Rectal smooth muscle tissue (tissue), 1 donor: ENCODE data around the gene SLC6A9.
A peak's percentile ranks its signal among the peaks of the same experiment; 100 is the strongest.

Experiments
- H3K27ac ChIP-seq: one replicate; pipeline ENCODE4 v1.7.0; 2013; ENCODE audit warnings: low read depth, low read length, inconsistent platforms
- H3K27me3 ChIP-seq: one replicate; pipeline ENCODE4 v1.7.0; 2013; ENCODE audit warnings: low read length; ENCODE audit not compliant: control insufficient read depth, insufficient read depth
- H3K36me3 ChIP-seq: one replicate; pipeline ENCODE4 v1.7.0; 2013; ENCODE audit warnings: low read length; ENCODE audit not compliant: control insufficient read depth, insufficient read depth
- H3K4me1 ChIP-seq: one replicate; pipeline ENCODE4 v1.7.0; 2013; ENCODE audit warnings: low read length; ENCODE audit not compliant: control insufficient read depth, insufficient read depth
- H3K4me3 ChIP-seq: one replicate; pipeline ENCODE4 v1.7.0; 2013; ENCODE audit warnings: low read length
- H3K9ac ChIP-seq: one replicate; pipeline ENCODE4 v1.7.0; 2013; ENCODE audit warnings: low read length

Gene SLC6A9

DNA sequence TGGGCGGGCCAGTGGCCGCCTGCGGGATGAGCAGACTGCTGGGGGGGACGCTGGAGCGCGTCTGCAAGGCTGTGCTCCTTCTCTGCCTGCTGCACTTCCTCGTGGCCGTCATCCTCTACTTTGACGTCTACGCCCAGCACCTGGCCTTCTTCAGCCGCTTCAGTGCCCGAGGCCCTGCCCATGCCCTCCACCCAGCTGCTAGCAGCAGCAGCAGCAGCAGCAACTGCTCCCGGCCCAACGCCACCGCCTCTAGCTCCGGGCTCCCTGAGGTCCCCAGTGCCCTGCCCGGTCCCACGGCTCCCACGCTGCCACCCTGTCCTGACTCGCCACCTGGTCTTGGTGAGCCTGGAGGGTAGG lies 50.1 kb downstream of the SLC6A9 start:
- peaks cover 4% of the 10 kb centered on the region for H3K4me1 ChIP-seq
- H3K4me3 ChIP-seq = no peak overlapping the region
- no peak overlapping the region for H3K27ac ChIP-seq
- peaks cover 13% of the 10 kb centered on the region for H3K36me3 ChIP-seq
- no peaks in the 10 kb centered on the region for H3K27me3 ChIP-seq
- H3K9ac ChIP-seq = no peak overlapping the region

DNA sequence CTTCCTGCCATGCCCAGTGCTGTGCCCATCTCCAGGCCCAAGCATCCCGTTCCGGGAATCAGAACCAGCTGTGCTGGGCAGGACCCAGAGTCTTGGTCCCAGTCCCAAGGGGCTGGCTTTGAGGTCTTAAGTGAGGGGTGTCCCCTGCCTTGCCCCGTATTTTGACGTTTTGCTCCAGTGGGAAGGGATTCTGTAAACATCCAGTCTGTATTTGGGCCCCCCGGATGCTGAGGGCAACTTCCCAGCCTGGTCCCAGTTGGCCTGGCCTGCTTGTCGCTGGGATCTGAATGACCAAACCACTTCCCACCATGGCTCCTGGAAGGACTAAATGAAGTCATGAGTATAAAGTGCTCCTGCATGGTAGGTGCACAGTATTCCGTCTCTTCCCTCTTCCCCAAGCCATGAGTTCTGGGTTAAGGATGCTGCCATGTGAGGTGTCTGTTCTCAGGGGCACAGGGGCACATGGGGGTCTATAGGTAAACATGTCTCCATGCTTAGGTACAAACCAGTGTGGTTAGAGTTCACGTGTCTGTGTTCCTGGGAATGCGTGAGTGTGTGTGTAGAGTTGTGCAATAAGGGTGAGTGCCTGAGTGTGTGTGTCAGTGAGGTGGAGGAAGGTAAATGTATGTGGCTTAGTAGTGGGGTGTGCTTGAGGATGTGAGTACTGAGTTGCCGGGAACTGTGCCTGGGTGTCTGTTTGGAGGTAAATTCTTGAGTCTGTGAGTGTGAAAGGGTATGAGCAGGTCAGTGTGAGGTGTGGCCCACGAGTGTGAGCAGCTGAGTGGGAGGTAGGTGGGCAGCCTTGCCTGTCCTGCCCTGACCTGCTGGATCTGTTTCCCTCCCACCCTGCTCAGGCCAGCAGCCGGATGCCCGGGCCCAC lies 50.8 kb downstream of the SLC6A9 start:
- Histone ChIP-seq H3K27me3 (no peaks in the 10 kb centered on the region), H3K27ac (no peak overlapping the region), H3K36me3 (peaks cover 13% of the 10 kb centered on the region), H3K4me3 (peak overlapping the region; percentile 58), H3K4me1 (peaks cover 11% of the 10 kb centered on the region), H3K9ac (no peak overlapping the region)

DNA sequence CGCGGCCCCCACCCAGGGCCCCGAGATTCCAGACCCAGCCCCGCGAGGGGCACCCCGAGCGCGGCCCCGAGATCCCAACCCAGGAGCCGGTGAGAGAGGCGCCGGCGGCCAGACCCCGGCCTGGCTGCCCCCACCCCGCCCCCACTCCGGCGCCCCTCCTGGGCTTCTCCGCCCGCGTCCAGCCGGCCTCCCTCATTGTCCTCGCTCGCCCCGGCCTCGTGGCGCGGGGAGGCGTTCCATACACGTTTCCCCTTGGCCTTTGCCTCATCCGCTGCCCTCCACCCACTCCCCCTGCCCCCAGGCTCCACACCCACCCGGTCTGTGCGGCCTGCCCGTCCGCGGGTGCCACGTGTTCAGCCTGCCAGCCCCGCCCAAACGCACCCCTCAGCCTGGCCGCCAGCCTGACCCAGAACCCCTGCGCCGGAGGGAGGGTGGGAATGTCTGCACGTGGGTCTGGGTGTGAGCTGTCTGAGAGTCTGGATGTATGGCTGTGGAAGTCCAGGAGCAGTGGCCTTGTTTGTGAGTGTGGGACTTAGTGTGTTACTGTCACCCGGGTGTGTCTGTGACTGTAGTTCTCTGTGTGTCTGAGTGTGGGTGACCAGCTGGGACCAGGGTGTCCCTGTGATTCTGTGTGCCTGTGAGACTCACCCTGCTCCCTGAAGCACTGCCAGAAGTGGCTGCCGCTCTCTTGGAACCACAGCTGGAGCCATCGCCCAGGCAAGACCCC lies 51.6 kb downstream of the SLC6A9 start:
- Histone ChIP-seq H3K27ac (no peak overlapping the region), H3K9ac (peak overlapping the region; percentile 45), H3K36me3 (peaks cover 13% of the 10 kb centered on the region), H3K4me1 (peaks cover 11% of the 10 kb centered on the region), H3K4me3 (peak overlapping the region; percentile 58), H3K27me3 (no peaks in the 10 kb centered on the region)

DNA sequence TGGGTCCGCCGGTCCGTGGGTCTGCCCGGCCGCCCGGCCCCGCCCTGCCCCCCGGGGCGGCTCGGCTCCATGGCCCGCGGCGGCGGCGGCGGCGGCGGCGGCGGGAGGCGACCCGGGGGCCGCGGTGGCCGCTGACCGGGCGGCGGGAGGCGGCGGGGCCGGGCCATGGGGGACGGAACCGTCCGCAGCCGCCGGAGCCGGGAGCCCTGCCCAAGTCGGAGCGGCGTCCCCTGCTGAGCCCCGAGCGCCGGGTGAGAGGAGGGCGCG lies 52.1 kb downstream of the SLC6A9 start:
- Histone ChIP-seq H3K4me1 (peaks cover 11% of the 10 kb centered on the region), H3K36me3 (peaks cover 13% of the 10 kb centered on the region), H3K9ac (no peak overlapping the region), H3K4me3 (peak overlapping the region; percentile 58), H3K27ac (no peak overlapping the region), H3K27me3 (no peaks in the 10 kb centered on the region)

DNA sequence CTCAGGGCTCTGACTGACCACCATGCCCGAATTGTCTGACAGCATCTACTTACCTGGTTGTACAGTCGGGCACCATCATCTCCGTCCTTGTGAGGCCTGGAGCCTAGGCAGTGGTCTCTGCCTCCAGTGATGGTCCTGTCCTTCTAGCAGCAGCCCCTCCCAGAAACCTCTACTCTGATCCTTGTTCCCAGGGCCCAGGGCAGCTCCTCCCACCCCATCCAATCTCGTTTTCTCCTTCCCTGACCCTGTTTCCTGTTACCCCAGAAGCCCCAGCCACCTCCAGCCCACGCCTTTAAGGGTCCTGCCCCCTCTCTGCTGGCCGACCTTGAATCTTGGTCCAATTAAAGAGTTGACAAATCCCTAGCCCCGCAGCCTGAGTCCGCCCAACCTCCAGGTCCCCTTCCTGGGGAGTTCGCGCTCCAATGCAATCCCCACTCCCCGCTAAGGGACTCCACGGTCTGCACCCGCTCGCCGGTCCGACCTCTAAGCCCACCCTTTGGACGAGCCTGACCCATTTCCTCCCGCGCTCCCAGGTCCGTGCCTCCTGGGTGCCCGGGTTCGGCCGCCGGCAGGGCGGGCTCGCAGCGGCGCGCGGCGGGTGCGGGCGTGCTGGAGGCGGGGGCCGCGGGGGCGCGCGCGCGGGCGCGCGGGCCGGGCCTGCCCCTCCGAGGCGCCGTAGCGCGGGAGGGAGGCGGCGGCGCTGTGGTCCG lies 52.6 kb downstream of the SLC6A9 start, which contains the start of gene B4GALT2:
TSS of gene B4GALT2 (plus strand) at position 660 of the 710 bp plus-strand sequence. CDS start 1,951 bp downstream, outside the sequence.
- peak within 1 kb of the TSS; percentile 45 for H3K9ac ChIP-seq
- no peak within 1 kb of the TSS for H3K27ac ChIP-seq
- no peaks in the 10 kb centered on the region for H3K27me3 ChIP-seq
- H3K36me3 ChIP-seq = peaks cover 13% of the 10 kb centered on the region
- H3K4me3 ChIP-seq = peak within 1 kb of the TSS; percentile 75
- H3K4me1 ChIP-seq = peaks cover 11% of the 10 kb centered on the region

DNA sequence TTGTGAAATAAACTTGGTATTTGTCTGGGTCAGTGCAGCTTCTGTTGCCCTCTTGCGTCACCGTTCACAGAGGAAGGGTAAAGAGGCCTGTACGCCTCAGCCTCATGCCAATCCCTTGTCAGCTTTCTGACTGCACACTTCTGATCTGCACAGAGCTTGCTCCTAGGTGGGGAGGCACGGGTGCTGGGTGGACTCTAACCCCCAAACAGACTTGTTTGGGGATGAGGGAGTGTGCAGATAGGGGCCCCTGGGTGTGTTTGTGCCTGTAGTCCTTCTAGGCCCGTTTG lies 53.1 kb downstream of the SLC6A9 start:
- peak overlapping the region; percentile 75 for H3K4me3 ChIP-seq
- H3K4me1 ChIP-seq = peaks cover 11% of the 10 kb centered on the region
- no peak overlapping the region for H3K27ac ChIP-seq

DNA sequence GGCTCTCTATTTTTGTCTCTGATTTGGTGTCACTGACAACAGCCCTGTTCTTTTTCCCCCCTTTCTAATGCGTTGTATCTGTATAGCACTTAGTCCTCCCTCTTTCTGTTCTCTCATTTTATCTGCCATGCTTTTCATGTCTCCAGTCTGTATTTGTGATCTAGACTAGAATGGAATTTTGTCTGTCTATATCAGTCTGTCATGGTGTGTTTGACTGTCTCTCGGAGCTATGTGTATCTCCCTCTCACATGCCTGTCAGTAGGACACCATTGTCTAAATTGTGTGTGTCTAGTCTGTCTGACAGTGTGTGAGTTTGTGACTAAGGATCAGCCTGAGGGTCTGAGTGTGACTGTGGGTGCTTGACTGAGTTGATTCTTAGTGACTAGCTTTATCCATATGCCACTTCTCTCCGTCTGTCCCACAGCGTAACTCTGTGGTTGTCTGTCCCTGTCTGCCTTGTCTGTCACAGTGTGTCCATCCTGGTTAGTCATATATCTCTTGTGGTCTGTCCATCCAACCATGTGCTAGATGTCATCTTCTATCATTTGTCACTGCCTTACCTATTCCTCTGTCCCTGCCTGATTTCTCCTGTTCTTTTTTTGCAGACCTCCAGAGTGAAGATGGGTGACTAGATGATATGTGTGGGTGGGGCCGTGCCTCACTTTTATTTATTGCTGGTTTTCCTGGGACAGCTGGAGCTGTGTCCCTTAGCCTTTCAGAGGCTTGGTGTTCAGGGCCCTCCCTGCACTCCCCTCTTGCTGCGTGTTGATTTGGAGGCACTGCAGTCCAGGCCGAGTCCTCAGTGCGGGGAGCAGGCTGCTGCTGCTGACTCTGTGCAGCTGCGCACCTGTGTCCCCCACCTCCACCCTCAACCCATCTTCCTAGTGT lies 53.6 kb downstream of the SLC6A9 start:
- Histone ChIP-seq H3K4me3 (peak overlapping the region; percentile 31), H3K27me3 (no peaks in the 10 kb centered on the region), H3K36me3 (peaks cover 15% of the 10 kb centered on the region), H3K4me1 (peaks cover 11% of the 10 kb centered on the region), H3K27ac (no peak overlapping the region), H3K9ac (no peak overlapping the region)

More for the DNA sequence above, 53.1 kb downstream of the SLC6A9 start:
- H3K27me3 ChIP-seq = no peaks in the 10 kb centered on the region
- no peak overlapping the region for H3K9ac ChIP-seq
- peaks cover 13% of the 10 kb centered on the region for H3K36me3 ChIP-seq

DNA sequence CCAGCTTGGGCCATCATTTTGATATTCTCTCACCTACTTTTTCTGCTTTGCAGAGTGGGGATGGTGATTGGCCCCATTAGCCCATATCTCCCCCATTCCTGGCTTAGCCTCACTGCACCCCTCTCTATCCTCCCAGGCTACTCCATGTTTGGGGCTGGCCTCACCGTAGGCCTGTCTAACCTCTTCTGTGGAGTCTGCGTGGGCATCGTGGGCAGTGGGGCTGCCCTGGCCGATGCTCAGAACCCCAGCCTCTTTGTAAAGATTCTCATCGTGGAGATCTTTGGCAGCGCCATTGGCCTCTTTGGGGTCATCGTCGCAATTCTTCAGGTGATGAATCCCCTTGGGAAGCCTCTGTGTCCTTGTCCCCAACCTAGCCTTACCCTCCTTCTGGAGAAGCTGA lies 54.4 kb downstream of the SLC6A9 start:
- Histone ChIP-seq H3K4me1 (peaks cover 11% of the 10 kb centered on the region), H3K36me3 (peaks cover 18% of the 10 kb centered on the region), H3K9ac (no peak overlapping the region), H3K27ac (no peak overlapping the region), H3K27me3 (no peaks in the 10 kb centered on the region), H3K4me3 (no peak overlapping the region)

DNA sequence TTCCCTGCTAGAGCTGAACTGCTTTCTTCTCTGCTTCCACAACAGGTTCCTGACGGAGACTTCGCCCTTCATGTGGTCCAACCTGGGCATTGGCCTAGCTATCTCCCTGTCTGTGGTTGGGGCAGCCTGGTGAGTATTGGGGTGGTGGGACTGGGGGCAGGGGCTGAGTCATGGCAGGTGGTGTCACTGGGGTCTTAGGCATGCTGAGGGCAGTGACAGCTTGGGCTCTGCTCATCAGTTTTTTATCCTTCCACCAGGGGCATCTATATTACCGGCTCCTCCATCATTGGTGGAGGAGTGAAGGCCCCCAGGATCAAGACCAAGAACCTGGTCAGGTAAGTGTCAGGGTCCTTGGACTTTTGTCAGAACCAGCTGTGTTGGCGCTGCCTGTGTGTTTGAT lies 55.2 kb downstream of the SLC6A9 start:
- Histone ChIP-seq H3K4me3 (peak overlapping the region; percentile 81), H3K9ac (no peak overlapping the region), H3K36me3 (peaks cover 21% of the 10 kb centered on the region), H3K27ac (no peak overlapping the region), H3K4me1 (peaks cover 11% of the 10 kb centered on the region), H3K27me3 (no peaks in the 10 kb centered on the region)

DNA sequence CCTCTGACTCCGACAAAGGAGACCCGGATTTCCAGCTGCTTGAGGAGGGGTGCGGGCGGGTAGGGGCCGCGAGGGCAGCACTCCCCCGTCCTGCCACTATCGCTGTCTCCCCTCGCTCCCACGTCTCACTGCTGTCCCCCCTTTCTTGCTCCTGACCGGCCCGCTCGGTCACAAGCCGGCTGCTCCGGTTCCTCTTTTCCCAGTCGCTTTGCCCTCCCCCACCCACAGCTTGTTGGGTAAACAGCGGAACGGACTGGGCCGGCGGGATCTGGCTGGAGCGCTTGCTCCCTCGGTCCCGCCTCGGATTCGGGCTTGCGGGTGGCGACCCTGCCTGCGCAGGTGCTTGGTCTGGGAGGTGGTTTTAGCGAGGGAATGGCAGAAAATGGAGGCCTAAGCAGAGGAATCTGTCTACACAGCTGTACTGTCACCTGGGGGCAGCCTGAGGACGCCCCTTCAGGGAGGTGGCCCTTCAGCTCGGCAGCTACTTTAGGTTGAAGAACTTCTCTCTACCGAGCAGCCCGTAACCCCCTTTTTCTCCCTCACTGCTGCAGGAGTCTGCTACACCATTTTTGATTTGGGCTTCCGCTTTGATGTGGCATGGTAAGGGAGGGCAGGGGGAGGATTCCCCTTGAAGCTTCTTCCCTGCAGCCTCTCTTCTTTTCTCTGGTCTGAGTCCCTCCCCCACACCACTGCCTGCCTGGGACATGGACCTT lies 55.9 kb downstream of the SLC6A9 start:
- Histone ChIP-seq H3K4me3 (peak overlapping the region; percentile 81), H3K36me3 (peaks cover 21% of the 10 kb centered on the region), H3K9ac (peak overlapping the region; percentile 46), H3K27me3 (no peaks in the 10 kb centered on the region), H3K4me1 (peaks cover 12% of the 10 kb centered on the region), H3K27ac (peak overlapping the region; percentile 94)

DNA sequence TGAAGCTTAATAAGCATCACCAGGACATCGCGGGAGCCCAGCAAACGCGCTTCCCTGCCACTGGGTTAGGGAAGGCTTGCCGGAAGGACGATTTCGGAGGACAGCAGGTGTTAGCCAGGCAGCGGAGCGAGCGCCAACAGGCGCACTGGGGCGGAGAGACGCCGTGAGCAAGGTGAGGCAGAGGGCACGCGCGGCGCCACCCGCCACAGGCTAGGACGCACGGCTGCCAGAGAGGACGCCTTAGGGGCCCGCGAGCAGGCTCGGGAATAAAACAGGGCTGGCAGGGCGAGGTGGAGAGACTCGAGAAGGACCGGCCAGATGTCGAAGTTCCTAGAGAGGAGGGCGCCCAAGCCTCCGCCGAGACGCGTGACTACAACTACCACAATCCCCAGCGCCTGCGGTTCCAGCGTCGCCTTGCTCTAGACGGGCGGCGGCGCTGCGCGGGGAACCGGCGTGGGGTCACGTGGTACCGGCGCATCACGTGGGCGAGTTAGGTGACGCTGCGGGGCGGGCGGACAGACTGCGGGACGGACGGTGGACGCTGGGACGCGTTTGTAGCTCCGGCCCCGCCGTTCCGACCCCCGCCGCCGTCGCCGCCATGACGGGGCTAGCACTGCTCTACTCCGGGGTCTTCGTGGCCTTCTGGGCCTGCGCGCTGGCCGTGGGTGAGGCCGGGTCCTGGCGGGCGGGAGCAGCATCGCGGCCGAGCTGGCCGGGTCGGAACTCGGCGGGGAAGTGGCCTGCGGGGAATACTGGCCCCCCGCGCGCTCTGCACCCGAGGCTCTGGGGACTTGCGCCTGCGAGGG lies 56.6 kb downstream of the SLC6A9 start, which contains the start of gene ATP6V0B:
TSS of gene ATP6V0B (plus strand) at position 518 of the 806 bp plus-strand sequence. CDS start at position 599, 81 bp downstream.
- Histone ChIP-seq H3K27me3 (no peaks in the 10 kb centered on the region), H3K9ac (peak within 1 kb of the TSS; percentile 86), H3K27ac (peak within 1 kb of the TSS; percentile 94), H3K4me3 (peak within 1 kb of the TSS; percentile 81), H3K4me1 (peaks cover 11% of the 10 kb centered on the region), H3K36me3 (peaks cover 21% of the 10 kb centered on the region)
